22Rv1 (cell line): Measurements from ENCODE around the gene RING1.

Experiments
- CTCF ChIP-seq: fragments of 450-650 bp; IDR thresholded peaks from 2 replicates; pipeline ENCODE4 v1.5.1; 2017; ENCODE audit warnings: mild to moderate bottlenecking
- ZFX ChIP-seq: fragments of 450-650 bp; IDR thresholded peaks from 2 replicates; pipeline ENCODE4 v1.6.1; 2017; ENCODE audit warnings: antibody characterized with exemption, borderline replicate concordance

- TF ChIP-seq CTCF (no peak), ZFX (no peak)
These were observed 25.1 kb upstream of the RING1 start for GRCh38 chr6:33183071-33183683.
